GM12878 (cell line): Measurements from ENCODE around the gene TRABD2B. TPM values are rescaled to one million over a fixed set of nuclear protein-coding genes. Genes with fewer than 3 reads are reported as not detected.

ENCODE experiments used
- ATAC-seq: fragments of 200-7000 bp; cut with Tn5 transposase; 3 replicates; pipeline ENCODE4 v1.9.1; 2020; ENCODE audit warnings: mild to moderate bottlenecking, moderate library complexity
- BruUV-seq: library from RNA; stranded (reverse); fragments of 400-500 nt; replicated peaks from 2 replicates; lab custom pipeline; 2021; lab: Mats Ljungman, UMichigan
- CTCF ChIA-PET: fragments of 300-600 bp; sonication (Branson Sonifier 250); formaldehyde crosslinking; extraction: SDS; loops from one replicate; lab custom pipeline; 2021; ENCODE audit warnings: inconsistent platforms; lab: Yijun Ruan, JAX
- POLR2A ChIA-PET: fragments of 350-600 bp; formaldehyde crosslinking; extraction: SDS; loops from one replicate; lab custom pipeline; 2021; ENCODE audit warnings: inconsistent platforms; lab: Charles Lee
- RAD21 ChIA-PET: fragments of 300-600 bp; sonication (Branson Sonifier 250); formaldehyde crosslinking; loops from one replicate; lab custom pipeline; 2023; ENCODE audit warnings: antibody characterized with exemption; ENCODE audit not compliant: unreplicated experiment; lab: Charles Lee
- SMC1A ChIA-PET: fragments of 300-600 bp; sonication (Branson Sonifier 250); formaldehyde crosslinking; loops from one replicate; lab custom pipeline; 2023; ENCODE audit not compliant: unreplicated experiment, uncharacterized antibody; lab: Charles Lee
- DNase-seq: peaks from one replicate; pipeline ENCODE4 v3.0.0-alpha.2; 2011; ENCODE audit warnings: low read depth, low spot score
- FAIRE-seq: peaks from 3 replicates; lab custom pipeline; 2011; peaks lifted over from hg19 to GRCh38; lab: Jason Lieb, UNC
- H2AFZ ChIP-seq: 2 replicates; pipeline ENCODE4 v1.6.0; 2011; ENCODE audit warnings: low read depth, low read length, control low read depth; ENCODE audit not compliant: control insufficient read depth
- H3K27ac ChIP-seq: 2 replicates; pipeline ENCODE4 v1.5.1; 2011; ENCODE audit warnings: control low read depth; ENCODE audit not compliant: control insufficient read depth, insufficient read depth
- H3K27me3 ChIP-seq, 2 experiments: replicated peaks in 1 of 2; 2 replicates each; pipeline versions ENCODE4 v1.6.0 to v1.6.1; 2011; ENCODE audit warnings: low read length in 1 of 2; ENCODE audit not compliant: control insufficient read depth in 2 of 2, insufficient read depth in 2 of 2
- H3K36me3 ChIP-seq, 2 experiments: 2 replicates each; pipeline ENCODE4 v1.5.1; 2011; ENCODE audit warnings: low read length in 1 of 2; ENCODE audit not compliant: control insufficient read depth in 2 of 2, insufficient read depth in 2 of 2
- H3K4me1 ChIP-seq: 2 replicates; pipeline ENCODE4 v1.6.1; 2011; ENCODE audit warnings: mild to moderate bottlenecking, low read length, moderate library complexity, mixed read lengths; ENCODE audit not compliant: control insufficient read depth, insufficient read depth
- H3K4me2 ChIP-seq: 2 replicates; pipeline ENCODE4 v1.6.0; 2011; ENCODE audit warnings: control low read depth; ENCODE audit not compliant: control insufficient read depth, insufficient read depth
- H3K4me3 ChIP-seq: fragments of 200-600 bp; sonication (generic); 2 replicates; pipeline ENCODE4 v1.5.1; 2016
- H3K79me2 ChIP-seq: 2 replicates; pipeline ENCODE4 v1.6.0; 2011; ENCODE audit warnings: low read length; ENCODE audit not compliant: control insufficient read depth, insufficient read depth
- H3K9ac ChIP-seq: 2 replicates; pipeline ENCODE4 v1.8.0; 2011; ENCODE audit warnings: low read length, control low read depth, mixed read lengths; ENCODE audit not compliant: control insufficient read depth, insufficient read depth
- H3K9me3 ChIP-seq: replicated peaks from 3 replicates; pipeline ENCODE4 v1.5.1; 2011; ENCODE audit warnings: mild to moderate bottlenecking, low read length; ENCODE audit not compliant: control insufficient read depth, insufficient read depth
- H4K20me1 ChIP-seq: 2 replicates; pipeline ENCODE4 v1.6.0; 2011; ENCODE audit not compliant: control insufficient read depth, insufficient read depth
- BCL11A ChIP-seq: IDR thresholded peaks from 2 replicates; pipeline ENCODE4 v1.6.1; 2011; ENCODE audit warnings: low read depth, low read length
- RUNX3 ChIP-seq: IDR thresholded peaks from 2 replicates; pipeline ENCODE4 v1.6.1; 2012; ENCODE audit warnings: low read length, inconsistent platforms
- SREBF2 ChIP-seq: IDR thresholded peaks from 2 replicates; pipeline ENCODE4 v1.6.1; 2012; ENCODE audit warnings: mild to moderate bottlenecking, low read length
- ZBED1 ChIP-seq: IDR thresholded peaks from 2 replicates; pipeline ENCODE4 v1.6.1; 2016; ENCODE audit warnings: borderline replicate concordance
- WGBS: methylation state at CpG from one replicate; pipeline ENCODE4 v1.1.6; 2016; ENCODE audit warnings: low lambda C conversion rate; ENCODE audit not compliant: insufficient replicate concordance, insufficient coverage; ENCODE audit errors: missing lambda C conversion rate; 5-methylcytosine and 5-hydroxymethylcytosine counted together
- in situ Hi-C: fragments of 300-500 bp; cut with MboI; formaldehyde crosslinking; loops from 9 replicates; pipeline ENCODE4 v1.14.3; 2018; ENCODE audit warnings: mixed read lengths
- intact Hi-C: fragments of 100-400 bp; cut with micrococcal nuclease; formaldehyde crosslinking; loops from one replicate; pipeline ENCODE4 v1.14.2; 2022; ENCODE audit not compliant: unreplicated experiment
- polyA plus RNA-seq, 11 experiments: library from polyadenylated mRNA; depleted of rRNA in 4 of 11; unstranded in 6 of 11; stranded (reverse) in 5 of 11; fragments of >200 nt; fragmentation: Nextera tagmentation in 4 of 11; fragmentation: Illumina TruSeq in 1 of 11; extraction: Ambion mirVana in 4 of 11; extraction: Trizol in 1 of 11; gene quantifications; 1 replicate in 1 of 11; 2 replicates in 10 of 11; pipeline versions ENCODE4 v1.2.1 to v1.2.3, GENCODE V29; 2011 to 2016; ENCODE audit warnings: inconsistent platforms in 2 of 11, missing spikeins in 2 of 11, low read depth in 1 of 11
- total RNA-seq, 4 experiments: library from RNA; depleted of rRNA in 3 of 4; stranded (reverse); fragments of >200 nt in 3 of 4; fragmentation: Illumina TruSeq in 1 of 4; extraction: Trizol in 1 of 4; gene quantifications; 2 replicates each; pipeline versions ENCODE4 v1.2.1 to v1.2.3, GENCODE V29; 2013 to 2021

The TRABD2B gene
- total and polyA plus RNA-seq, 10 of the 15 experiments (the other 5 are each of a cell fraction or from before 2014, with no cell fraction given) = not detected

DNA sequence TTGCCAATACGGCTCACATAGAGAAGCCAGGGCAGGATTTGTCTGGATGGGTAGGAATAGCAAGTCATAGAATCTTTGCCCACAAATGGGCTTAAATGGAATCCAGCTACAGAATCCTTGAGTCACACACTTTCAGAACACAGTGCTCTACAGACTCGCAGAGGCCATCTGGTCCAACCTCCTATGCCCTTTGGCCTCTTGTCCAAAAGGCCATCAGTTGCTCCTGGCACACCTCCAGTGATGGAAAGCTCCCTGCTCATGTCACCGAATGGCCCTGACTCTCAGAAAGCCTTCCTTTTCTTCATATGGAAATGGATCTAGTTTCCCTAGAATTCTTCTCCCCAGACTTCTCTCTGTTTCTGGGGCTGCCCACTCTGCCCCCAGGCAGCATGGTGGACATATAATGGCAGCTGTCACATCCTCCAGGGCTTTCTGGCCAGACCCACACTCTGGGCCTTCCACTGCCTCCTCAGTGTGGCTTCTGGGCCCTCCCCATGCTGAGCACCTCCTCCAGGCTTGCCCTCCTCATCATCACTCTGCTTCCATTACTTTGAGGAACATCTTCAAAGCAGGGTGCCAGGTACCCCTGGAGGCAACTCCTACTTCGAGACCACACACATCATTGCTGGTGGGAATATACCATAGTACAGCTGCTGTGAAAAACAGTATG is 33.6 kb upstream of the TRABD2B start:
- no peaks in the 10 kb centered on the region for H3K4me1 ChIP-seq
- no peaks in the 10 kb centered on the region for H3K27me3 ChIP-seq
- no peak overlapping the region for H3K27ac ChIP-seq
- POLR2A ChIA-PET = no interaction called here
- intact Hi-C loops = no loop called here
- H3K4me3 ChIP-seq = no peak overlapping the region
- no peak for FAIRE-seq
- H2AFZ ChIP-seq = no peak overlapping the region
- 21% methylated on average over 4 of the region's 4 CpGs for WGBS
- TF ChIP-seq BCL11A = no peak
- TF ChIP-seq ZBED1 = no peak
- TF ChIP-seq SREBF2 = no peak
- BruUV-seq = no TSS peak
- no peak for DNase-seq
- RAD21 ChIA-PET = no interaction called here
- ATAC-seq = no peak
- H4K20me1 ChIP-seq = no peaks in the 10 kb centered on the region
- no peak overlapping the region for H3K9ac ChIP-seq
- SMC1A ChIA-PET = no interaction called here
- no peaks in the 10 kb centered on the region for H3K9me3 ChIP-seq
- no peak overlapping the region for H3K4me2 ChIP-seq
- CTCF ChIA-PET = no interaction called here
- no peaks in the 10 kb centered on the region for H3K36me3 ChIP-seq
- no peaks in the 10 kb centered on the region for H3K79me2 ChIP-seq
- in situ Hi-C loops = no loop called here

DNA sequence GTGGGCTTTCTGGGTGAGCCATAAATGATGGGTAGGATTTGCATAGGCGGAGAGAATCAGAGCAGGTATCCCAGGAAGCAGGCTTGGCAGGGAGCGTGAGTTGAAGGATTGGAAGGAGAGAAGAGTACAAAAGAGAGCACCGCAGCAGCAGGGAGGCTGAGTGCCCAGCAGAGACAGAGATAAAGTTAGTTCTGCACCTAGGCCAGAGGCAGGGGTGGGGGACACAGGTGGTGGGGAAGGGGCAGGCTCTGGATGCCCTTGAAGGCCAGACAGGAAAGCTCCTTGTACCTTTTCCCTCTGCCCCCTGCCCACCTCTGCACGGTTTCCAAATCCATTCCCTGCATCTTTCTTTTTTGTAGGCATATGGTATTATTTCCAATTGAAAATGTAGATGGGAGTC is 33.0 kb upstream of the TRABD2B start:
- CTCF ChIA-PET = no interaction called here

More for the DNA sequence above, 33.0 kb upstream of the TRABD2B start:
- intact Hi-C loops = no loop called here
- Histone ChIP-seq H3K4me2 (no peak overlapping the region), H3K27me3 (no peaks in the 10 kb centered on the region), H3K27ac (no peak overlapping the region), H3K4me3 (no peak overlapping the region), H3K4me1 (no peaks in the 10 kb centered on the region), H4K20me1 (no peaks in the 10 kb centered on the region), H2AFZ (no peak overlapping the region), H3K79me2 (no peaks in the 10 kb centered on the region), H3K36me3 (no peaks in the 10 kb centered on the region), H3K9me3 (no peaks in the 10 kb centered on the region), H3K9ac (no peak overlapping the region)
- in situ Hi-C loops = no loop called here
- no peak for TF ChIP-seq RUNX3
- FAIRE-seq (no peak), ATAC-seq (no peak), DNase-seq (no peak)
- POLR2A ChIA-PET = no interaction called here
- 13% methylated on average over 4 of the region's 4 CpGs for WGBS
- RAD21 ChIA-PET = no interaction called here
- SMC1A ChIA-PET = no interaction called here
- BruUV-seq = no TSS peak
